Trophoblast cell (in vitro differentiated cells and primary cell): ENCODE results near the gene CCL17.

Experiments
- DNase-seq, 2 donors: peaks; one replicate each; pipeline ENCODE4 v3.0.0-alpha.2; 2016
- H2AFZ ChIP-seq: 2 replicates; pipeline ENCODE4 v1.6.1; 2013; ENCODE audit warnings: low read length, moderate library complexity, mild to moderate bottlenecking; ENCODE audit not compliant: insufficient read depth, poor library complexity
- H2AK5ac ChIP-seq: 2 replicates; pipeline ENCODE4 v1.6.1; 2013; ENCODE audit warnings: mild to moderate bottlenecking, low read length
- H2BK120ac ChIP-seq: 2 replicates; pipeline ENCODE4 v1.6.1; 2013; ENCODE audit warnings: low read length, mild to moderate bottlenecking, moderate library complexity; ENCODE audit not compliant: insufficient read depth, poor library complexity
- H2BK12ac ChIP-seq: 2 replicates; pipeline ENCODE4 v1.6.1; 2013; ENCODE audit warnings: mild to moderate bottlenecking, low read length, moderate library complexity
- H2BK5ac ChIP-seq: 2 replicates; pipeline ENCODE4 v1.6.1; 2013; ENCODE audit warnings: low read length, low read depth, moderate library complexity, mild to moderate bottlenecking; ENCODE audit not compliant: poor library complexity
- H3K14ac ChIP-seq: 2 replicates; pipeline ENCODE4 v1.6.1; 2013; ENCODE audit warnings: mild to moderate bottlenecking, low read length
- H3K18ac ChIP-seq: 2 replicates; pipeline ENCODE4 v1.6.1; 2013; ENCODE audit warnings: mild to moderate bottlenecking, low read length
- H3K23ac ChIP-seq: 2 replicates; pipeline ENCODE4 v1.6.1; 2013; ENCODE audit warnings: low read length
- H3K27ac ChIP-seq: 2 replicates; pipeline ENCODE4 v1.5.1; 2013; ENCODE audit warnings: low read depth, mild to moderate bottlenecking, inconsistent platforms, low read length, moderate library complexity
- H3K27me3 ChIP-seq: 2 replicates; pipeline ENCODE4 v1.6.1; 2013; ENCODE audit warnings: inconsistent platforms, mild to moderate bottlenecking, low read length, moderate library complexity; ENCODE audit not compliant: insufficient read depth
- H3K36me3 ChIP-seq, 2 experiments: 1 replicate in 1 of 2; 2 replicates in 1 of 2; pipeline ENCODE4 v1.6.1; 2013; ENCODE audit warnings: low read length in 2 of 2, mild to moderate bottlenecking in 2 of 2, moderate library complexity in 1 of 2; ENCODE audit not compliant: insufficient read depth in 2 of 2, control insufficient read depth in 1 of 2
- H3K4ac ChIP-seq: 2 replicates; pipeline ENCODE4 v1.6.1; 2013; ENCODE audit warnings: low read depth, mild to moderate bottlenecking, low read length, moderate library complexity
- H3K4me1 ChIP-seq, 2 experiments: 1 replicate in 1 of 2; 2 replicates in 1 of 2; pipeline ENCODE4 v1.6.1; 2013; ENCODE audit warnings: low read length in 2 of 2, mild to moderate bottlenecking in 2 of 2, moderate library complexity in 1 of 2; ENCODE audit not compliant: insufficient read depth in 2 of 2, control insufficient read depth in 1 of 2
- H3K4me2 ChIP-seq: 2 replicates; pipeline ENCODE4 v1.6.1; 2013; ENCODE audit warnings: inconsistent platforms, mild to moderate bottlenecking, low read length, moderate library complexity
- H3K4me3 ChIP-seq: 2 replicates; pipeline ENCODE4 v1.5.1; 2013; ENCODE audit warnings: mild to moderate bottlenecking, low read depth, low read length, inconsistent platforms
- H3K79me1 ChIP-seq: one replicate; pipeline ENCODE4 v1.6.1; 2013; ENCODE audit warnings: low read length
- H3K79me2 ChIP-seq: 2 replicates; pipeline ENCODE4 v1.6.1; 2013; ENCODE audit warnings: low read length, mild to moderate bottlenecking; ENCODE audit not compliant: control insufficient read depth, insufficient read depth, poor library complexity
- H3K9ac ChIP-seq: 2 replicates; pipeline ENCODE4 v1.6.1; 2013; ENCODE audit warnings: mild to moderate bottlenecking, low read length
- H3K9me3 ChIP-seq: 2 replicates; pipeline ENCODE4 v1.6.1; 2013; ENCODE audit warnings: low read depth, mild to moderate bottlenecking, control low read depth, inconsistent platforms, low read length; ENCODE audit not compliant: insufficient read depth
- H4K12ac ChIP-seq: 2 replicates; pipeline ENCODE4 v1.6.1; 2013; ENCODE audit warnings: low read depth, mild to moderate bottlenecking, low read length, moderate library complexity
- H4K8ac ChIP-seq: 2 replicates; pipeline ENCODE4 v1.6.1; 2013; ENCODE audit warnings: low read depth, mild to moderate bottlenecking, low read length, moderate library complexity
- H4K91ac ChIP-seq: one replicate; pipeline ENCODE4 v1.6.1; 2013; ENCODE audit warnings: low read depth, mild to moderate bottlenecking, low read length, moderate library complexity
- WGBS: extraction: QIAGEN DNeasy Blood & Tissue Kit; methylation state at CpG from one replicate; pipeline ENCODE4 v1.1.7; 2013; ENCODE audit warnings: missing lambda C conversion rate; ENCODE audit not compliant: insufficient read length, insufficient coverage; ENCODE audit errors: extremely low coverage; 5-methylcytosine and 5-hydroxymethylcytosine counted together

Gene CCL17

DNA sequence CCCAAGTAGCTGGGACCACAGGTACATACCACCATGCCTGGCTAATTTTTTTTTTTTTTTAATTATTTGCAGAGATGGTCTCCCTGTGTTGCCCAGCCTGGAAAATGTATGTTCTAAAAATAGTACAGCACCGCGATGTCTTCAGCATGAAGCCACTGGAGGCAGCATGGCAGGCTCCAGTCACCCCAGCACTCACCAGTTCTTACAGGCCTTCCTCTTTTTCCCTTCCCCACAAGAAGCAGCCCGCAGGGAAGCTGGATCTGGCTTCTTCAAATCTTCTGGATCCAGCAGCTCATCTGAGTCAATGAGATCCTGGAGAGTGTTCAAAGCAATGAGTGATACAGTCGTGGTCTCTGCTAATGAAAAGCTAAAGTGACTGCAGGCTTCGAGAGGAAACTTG is 26.4 kb downstream of the CCL17 start:
- Histone ChIP-seq H2AK5ac (no peak overlapping the region), H3K4me3 (no peak overlapping the region), H4K8ac (no peak overlapping the region), H2BK5ac (no peak overlapping the region), H2BK120ac (no peak overlapping the region), H4K91ac (no peak overlapping the region), H3K4ac (no peak overlapping the region), H3K9ac (no peak overlapping the region), H3K4me1 (no peaks in the 10 kb centered on the region), H2BK12ac (no peak overlapping the region), H2AFZ (no peak overlapping the region), H3K18ac (no peak overlapping the region), H3K36me3 (peaks cover 53 to 69% of the 10 kb centered on the region in 2 experiments), H4K12ac (no peak overlapping the region), H3K79me1 (no peaks in the 10 kb centered on the region), H3K4me2 (no peak overlapping the region), H3K9me3 (no peaks in the 10 kb centered on the region), H3K27ac (no peak overlapping the region), H3K27me3 (no peaks in the 10 kb centered on the region), H3K23ac (no peak overlapping the region), H3K14ac (no peak overlapping the region), H3K79me2 (no peaks in the 10 kb centered on the region)
- WGBS = no CpG with 5 or more reads among the region's 5 CpGs
- no peak for DNase-seq

DNA sequence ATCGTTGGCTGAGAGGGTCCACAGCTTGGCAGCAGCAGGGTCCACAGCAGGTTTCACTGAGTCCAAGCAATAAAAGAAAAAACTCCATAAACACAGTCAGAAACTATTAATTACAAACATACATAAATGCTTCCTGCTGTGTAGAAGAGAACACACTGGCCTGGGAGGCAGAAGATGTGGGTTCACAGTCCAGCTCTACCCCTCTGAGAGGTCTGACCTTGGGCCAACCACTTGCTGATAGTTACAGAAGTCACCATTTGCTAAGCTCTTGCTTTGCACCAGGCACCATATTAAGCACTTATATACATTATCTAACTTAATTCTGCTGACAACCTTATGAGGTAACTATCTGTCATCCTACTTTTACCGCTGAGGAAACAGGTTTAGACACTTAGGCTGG is 27.9 kb downstream of the CCL17 start:
- H2AFZ ChIP-seq = no peak overlapping the region
- no peak for DNase-seq
- no peaks in the 10 kb centered on the region for H3K79me2 ChIP-seq
- no peak overlapping the region for H4K91ac ChIP-seq
- H2BK5ac ChIP-seq = no peak overlapping the region
- no CpG with 5 or more reads among the region's 2 CpGs for WGBS
- H3K18ac ChIP-seq = no peak overlapping the region
- H3K9ac ChIP-seq = no peak overlapping the region
- no peak overlapping the region for H3K4ac ChIP-seq
- no peak overlapping the region for H3K23ac ChIP-seq
- H4K12ac ChIP-seq = no peak overlapping the region
- no peak overlapping the region for H3K4me3 ChIP-seq
- H3K79me1 ChIP-seq = no peaks in the 10 kb centered on the region
- peaks cover 50 to 67% of the 10 kb centered on the region in 2 experiments for H3K36me3 ChIP-seq
- H2AK5ac ChIP-seq = no peak overlapping the region
- H2BK120ac ChIP-seq = no peak overlapping the region
- H2BK12ac ChIP-seq = no peak overlapping the region
- no peaks in the 10 kb centered on the region for H3K27me3 ChIP-seq
- no peak overlapping the region for H3K27ac ChIP-seq
- H3K9me3 ChIP-seq = no peaks in the 10 kb centered on the region
- H3K14ac ChIP-seq = no peak overlapping the region
- no peak overlapping the region for H4K8ac ChIP-seq
- no peaks in the 10 kb centered on the region for H3K4me1 ChIP-seq
- H3K4me2 ChIP-seq = no peak overlapping the region

DNA sequence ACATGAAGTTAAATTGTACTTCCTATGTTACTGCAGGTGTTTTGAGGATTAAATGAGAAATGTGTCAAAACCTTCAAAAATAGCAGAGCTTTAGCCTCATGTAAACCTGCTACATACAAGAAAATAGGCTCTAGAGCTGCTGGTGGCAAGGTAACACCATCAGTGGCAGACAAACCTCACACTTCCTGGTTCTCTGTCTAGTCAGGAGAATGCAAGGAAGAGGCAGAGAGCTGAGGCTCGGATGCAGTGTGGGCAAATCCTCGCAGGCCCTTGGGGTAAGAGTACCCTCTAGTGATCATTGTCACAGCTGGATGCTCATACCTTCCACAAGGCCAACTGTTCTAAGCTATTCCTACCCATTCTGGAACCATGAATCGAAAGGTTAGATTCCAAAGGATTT is 28.4 kb downstream of the CCL17 start:
- no peaks in the 10 kb centered on the region for H3K9me3 ChIP-seq
- WGBS = no CpG with 5 or more reads among the region's 3 CpGs
- no peaks in the 10 kb centered on the region for H3K79me2 ChIP-seq
- no peak overlapping the region for H2AFZ ChIP-seq
- H3K36me3 ChIP-seq = peaks cover 52 to 67% of the 10 kb centered on the region in 2 experiments
- no peak overlapping the region for H3K18ac ChIP-seq
- no peaks in the 10 kb centered on the region for H3K27me3 ChIP-seq
- no peak for DNase-seq
- H2BK12ac ChIP-seq = no peak overlapping the region
- no peak overlapping the region for H4K12ac ChIP-seq
- H3K4me3 ChIP-seq = no peak overlapping the region
- H2BK120ac ChIP-seq = no peak overlapping the region
- H2AK5ac ChIP-seq = no peak overlapping the region
- no peak overlapping the region for H3K4ac ChIP-seq
- no peak overlapping the region for H3K14ac ChIP-seq
- H3K79me1 ChIP-seq = no peaks in the 10 kb centered on the region
- no peaks in the 10 kb centered on the region for H3K4me1 ChIP-seq
- H3K4me2 ChIP-seq = no peak overlapping the region
- H3K9ac ChIP-seq = no peak overlapping the region
- H3K23ac ChIP-seq = no peak overlapping the region
- no peak overlapping the region for H4K91ac ChIP-seq
- no peak overlapping the region for H2BK5ac ChIP-seq
- no peak overlapping the region for H4K8ac ChIP-seq
- H3K27ac ChIP-seq = no peak overlapping the region

DNA sequence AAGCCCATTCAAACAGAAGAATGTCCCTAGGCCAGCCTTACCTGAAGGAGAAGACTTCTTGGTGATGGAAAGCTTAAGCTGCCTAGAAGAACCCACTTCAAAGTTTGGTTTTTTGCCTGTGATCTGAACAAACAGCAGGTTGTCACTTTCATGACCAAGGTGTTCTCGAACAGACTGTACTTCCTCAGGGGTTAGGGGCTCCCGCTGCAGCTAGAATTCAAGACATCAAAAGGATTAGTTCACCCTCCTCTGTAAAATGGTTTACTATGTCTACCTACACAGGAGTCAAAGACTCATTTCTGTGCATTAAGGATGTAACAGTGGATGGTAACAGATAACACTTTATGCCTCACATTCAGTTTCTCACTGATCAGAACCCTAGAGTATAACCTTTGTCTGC is 29.4 kb downstream of the CCL17 start:
- H3K9me3 ChIP-seq = no peaks in the 10 kb centered on the region
- no peak for DNase-seq
- no CpG with 5 or more reads among the region's 2 CpGs for WGBS
- no peak overlapping the region for H4K91ac ChIP-seq
- no peak overlapping the region for H3K18ac ChIP-seq
- H3K9ac ChIP-seq = no peak overlapping the region
- H3K79me1 ChIP-seq = no peaks in the 10 kb centered on the region
- no peak overlapping the region for H3K4me3 ChIP-seq
- no peaks in the 10 kb centered on the region for H3K4me1 ChIP-seq
- no peak overlapping the region for H2AFZ ChIP-seq
- H3K23ac ChIP-seq = no peak overlapping the region
- H3K4ac ChIP-seq = no peak overlapping the region
- H3K79me2 ChIP-seq = no peaks in the 10 kb centered on the region
- no peak overlapping the region for H3K4me2 ChIP-seq
- H2BK120ac ChIP-seq = no peak overlapping the region
- no peak overlapping the region for H4K12ac ChIP-seq
- no peak overlapping the region for H3K14ac ChIP-seq
- H2BK12ac ChIP-seq = no peak overlapping the region
- no peak overlapping the region for H4K8ac ChIP-seq
- H2AK5ac ChIP-seq = no peak overlapping the region
- H3K27ac ChIP-seq = no peak overlapping the region
- no peak overlapping the region for H2BK5ac ChIP-seq
- H3K36me3 ChIP-seq = peaks cover 47 to 60% of the 10 kb centered on the region in 2 experiments
- H3K27me3 ChIP-seq = no peaks in the 10 kb centered on the region
